G401 (cell line): ENCODE results near the gene BICRAL. TPM values are rescaled to one million over a fixed set of nuclear protein-coding genes. Genes with fewer than 3 reads are reported as not detected.
A peak's percentile ranks its signal among the peaks of the same experiment; 100 is the strongest.
"Not testable (repeated sequence)": the region's sequence is repeated elsewhere in the genome, so short reads cannot be mapped to it uniquely, and the experiment has no call there.

Experiments used
- DNase-seq: peaks from one replicate; pipeline ENCODE4 v3.0.0-alpha.2; 2015; ENCODE audit warnings: low spot score
- in situ Hi-C: cut with HindIII; loops from 2 replicates; pipeline ENCODE4 v1.10.0; 2016; ENCODE audit warnings: low sequenced_read_pairs, mixed read lengths
- total RNA-seq: library from RNA; depleted of rRNA; stranded (reverse); fragments of >200 nt; shearing (Covaris generic); gene quantifications from 2 replicates; pipeline ENCODE4 v1.2.3, GENCODE V29; 2014

The BICRAL gene
- total RNA-seq, 1 experiment from 2014 or later: 1.6 TPM

GRCh38 chr6:42787063-42787472 is 5.2 kb downstream of the BICRAL start:
- in situ Hi-C loops: no loop called here
- peak; percentile 29 for DNase-seq

- in situ Hi-C loops: no loop called here
Observed at GRCh38 chr6:42788671-42789070, 6.8 kb downstream of the BICRAL start.

GRCh38 chr6:42790549-42791181 is 8.8 kb downstream of the BICRAL start:
- in situ Hi-C loops: no loop called here
- peak; percentile 55 for DNase-seq

More at GRCh38 chr6:42788671-42789070, 6.8 kb downstream of the BICRAL start:
- DNase-seq: no peak

- in situ Hi-C loops: no loop called here
- DNase-seq: no peak
Observed at GRCh38 chr6:42791706-42792320, 10.0 kb downstream of the BICRAL start.

- in situ Hi-C loops: no loop called here
- DNase-seq: no peak
Observed at GRCh38 chr6:42795651-42796050, 13.8 kb downstream of the BICRAL start.

GRCh38 chr6:42796171-42796570 is 14.3 kb downstream of the BICRAL start:
- no peak for DNase-seq
- in situ Hi-C loops: no loop called here

GRCh38 chr6:42797696-42798095 is 15.8 kb downstream of the BICRAL start:
- DNase-seq, in situ Hi-C loops: not testable (repeated sequence)

- DNase-seq: no peak
Observed at GRCh38 chr6:42805297-42805861, 23.5 kb downstream of the BICRAL start.

GRCh38 chr6:42806359-42806758 is 24.5 kb downstream of the BICRAL start:
- in situ Hi-C loops, DNase-seq: not testable (repeated sequence)

More at GRCh38 chr6:42805297-42805861, 23.5 kb downstream of the BICRAL start:
- in situ Hi-C loops: no loop called here

- in situ Hi-C loops: no loop called here
- no peak for DNase-seq
Observed at GRCh38 chr6:42808492-42809483, 26.9 kb downstream of the BICRAL start.

- no peak for DNase-seq
- in situ Hi-C loops: no loop called here
Observed at GRCh38 chr6:42813074-42813645, 31.3 kb downstream of the BICRAL start.

- in situ Hi-C loops: no loop called here
- DNase-seq: no peak
Observed at GRCh38 chr6:42813906-42814444, 32.1 kb downstream of the BICRAL start.

GRCh38 chr6:42815726-42816125 is 33.9 kb downstream of the BICRAL start:
- in situ Hi-C loops, DNase-seq: not testable (repeated sequence)

- in situ Hi-C loops: no loop called here
- DNase-seq: no peak
Observed at GRCh38 chr6:42817907-42818306, 36.1 kb downstream of the BICRAL start.

- in situ Hi-C loops: no loop called here
- DNase-seq: no peak
Observed at GRCh38 chr6:42818416-42818815, 36.6 kb downstream of the BICRAL start.

GRCh38 chr6:42818878-42819277 is 37.0 kb downstream of the BICRAL start:
- no peak for DNase-seq
- in situ Hi-C loops: no loop called here

- in situ Hi-C loops: loop anchor here (5.0 kb wide), 1 partner anchor 53 kb away; no protein-coding TSS in a partner anchor
Observed at GRCh38 chr6:42819803-42820511, 38.1 kb downstream of the BICRAL start.

More at GRCh38 chr6:42819803-42820511, 38.1 kb downstream of the BICRAL start:
- DNase-seq: no peak
